H7 (cell line): ENCODE data around the gene ARF6. TPM values are rescaled to one million over a fixed set of nuclear protein-coding genes. Genes with fewer than 3 reads are reported as not detected.

Experiments used
- DNase-seq: peaks from one replicate; pipeline ENCODE4 v3.0.0; 2012
- H3K27me3 ChIP-seq: 2 replicates; pipeline ENCODE4 v1.6.0; 2011; ENCODE audit warnings: mild to moderate bottlenecking, low read length; ENCODE audit not compliant: control insufficient read depth, insufficient read depth
- H3K36me3 ChIP-seq: replicated peaks from 2 replicates; pipeline ENCODE4 v1.5.1; 2011; ENCODE audit warnings: low read length; ENCODE audit not compliant: control insufficient read depth, insufficient read depth
- H3K4me3 ChIP-seq: 2 replicates; pipeline ENCODE4 v1.5.1; 2011; ENCODE audit warnings: low read depth, mild to moderate bottlenecking, control low read depth, low read length, moderate library complexity; ENCODE audit not compliant: insufficient read depth
- total RNA-seq: library from RNA; depleted of rRNA; stranded (reverse); fragments of >200 nt; shearing (Covaris generic); gene quantifications from 2 replicates; pipeline ENCODE4 v1.2.3, GENCODE V29; 2014; rRNA removed

ARF6 gene
- 38.6 and 40.4 TPM in 2 replicates for total RNA-seq

DNA sequence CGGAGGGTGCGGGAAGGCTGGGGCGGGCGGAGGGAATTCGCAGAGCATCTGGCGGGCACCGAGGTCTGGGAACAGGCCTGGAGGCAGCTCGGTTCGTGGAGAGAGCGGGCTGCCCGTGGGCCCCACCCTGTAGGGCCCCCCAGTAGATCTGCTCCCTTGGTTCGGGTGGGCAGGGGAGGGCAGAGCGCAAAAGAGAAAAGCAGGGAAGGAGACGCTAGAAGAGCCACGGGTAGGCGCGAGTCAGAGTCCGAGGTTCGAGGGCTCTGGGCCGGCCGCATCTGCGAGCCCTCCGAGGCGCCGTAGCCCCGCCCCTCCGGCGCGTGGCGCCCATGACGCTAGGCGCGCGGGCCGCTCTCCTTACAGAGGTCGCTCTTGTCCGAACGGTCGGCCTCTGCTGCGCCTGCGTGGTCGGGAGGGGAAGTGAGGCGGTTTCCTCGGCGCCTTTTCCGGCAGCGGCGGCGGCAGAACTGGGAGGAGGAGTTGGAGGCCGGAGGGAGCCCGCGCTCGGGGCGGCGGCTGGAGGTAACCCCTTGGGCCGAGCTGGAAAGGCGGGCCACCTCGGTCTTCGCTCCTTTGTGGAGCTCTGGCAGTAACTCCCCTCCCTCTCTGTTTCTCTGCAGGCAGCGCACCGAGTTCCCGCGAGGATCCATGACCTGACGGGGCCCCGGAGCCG lies at the start of gene ARF6:
Gene ARF6 (plus strand): TSS at position 447 of the 673 bp plus-strand sequence. CDS start 655 bp downstream, outside the sequence.
- DNase-seq, result peak; percentile 97
- peak within 1 kb of the TSS; percentile 98 for H3K4me3 ChIP-seq
- peaks cover 6% of the 10 kb centered on the region for H3K36me3 ChIP-seq
- H3K27me3 ChIP-seq, result no peaks in the 10 kb centered on the region

DNA sequence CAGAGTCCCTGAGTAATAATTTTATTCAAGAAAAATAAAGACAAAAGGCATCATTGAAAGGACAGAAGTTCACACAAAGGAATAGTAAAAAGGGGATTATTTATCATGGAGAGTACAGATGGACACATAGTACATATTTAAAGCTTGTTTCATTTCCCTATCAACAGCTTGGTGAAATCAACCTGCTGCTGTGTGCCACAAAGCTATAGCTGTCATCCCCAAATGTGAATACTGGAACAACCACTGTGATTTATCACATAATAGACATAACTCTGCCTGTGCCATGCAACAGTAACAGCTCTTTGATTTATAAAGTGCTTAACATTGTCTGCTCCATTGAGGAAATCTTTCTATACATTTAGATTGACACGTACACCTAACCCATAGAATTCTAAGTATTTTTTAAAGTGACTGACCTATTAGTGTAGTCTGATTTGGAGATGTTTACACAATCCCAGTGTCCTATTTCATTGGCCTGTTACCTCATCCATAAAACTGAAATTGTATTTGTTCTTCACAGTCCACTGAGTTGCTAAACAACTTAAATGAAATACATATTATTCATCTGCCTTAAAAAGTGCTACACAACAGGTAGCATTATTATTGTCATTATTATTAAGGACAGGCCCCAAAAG lies 43.6 kb upstream of the ARF6 start:
- Histone ChIP-seq H3K4me3 (no peak overlapping the region), H3K27me3 (no peaks in the 10 kb centered on the region), H3K36me3 (peaks cover 10% of the 10 kb centered on the region)
- no peak for DNase-seq

DNA sequence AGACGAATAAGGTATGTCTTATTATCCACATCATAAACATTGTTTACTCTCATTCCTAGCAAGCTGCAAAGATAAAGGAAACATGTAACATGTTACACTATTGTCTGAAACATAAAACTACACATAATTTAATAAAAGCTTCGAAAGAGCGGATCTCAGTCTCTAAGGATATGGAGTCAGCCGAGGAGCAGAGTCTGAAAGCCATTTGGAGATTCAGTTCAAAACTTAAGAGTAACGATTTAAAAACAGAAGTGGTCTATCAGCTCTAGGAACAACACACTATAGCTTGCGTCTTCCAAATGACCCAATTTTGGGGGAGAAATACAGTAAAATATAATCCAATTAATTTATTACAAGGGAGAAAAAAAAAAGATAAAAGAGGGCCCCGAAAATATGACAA lies 41.1 kb upstream of the ARF6 start:
- Histone ChIP-seq H3K36me3 (peaks cover 4% of the 10 kb centered on the region), H3K4me3 (peak overlapping the region; percentile 99), H3K27me3 (no peaks in the 10 kb centered on the region)
- no peak for DNase-seq

DNA sequence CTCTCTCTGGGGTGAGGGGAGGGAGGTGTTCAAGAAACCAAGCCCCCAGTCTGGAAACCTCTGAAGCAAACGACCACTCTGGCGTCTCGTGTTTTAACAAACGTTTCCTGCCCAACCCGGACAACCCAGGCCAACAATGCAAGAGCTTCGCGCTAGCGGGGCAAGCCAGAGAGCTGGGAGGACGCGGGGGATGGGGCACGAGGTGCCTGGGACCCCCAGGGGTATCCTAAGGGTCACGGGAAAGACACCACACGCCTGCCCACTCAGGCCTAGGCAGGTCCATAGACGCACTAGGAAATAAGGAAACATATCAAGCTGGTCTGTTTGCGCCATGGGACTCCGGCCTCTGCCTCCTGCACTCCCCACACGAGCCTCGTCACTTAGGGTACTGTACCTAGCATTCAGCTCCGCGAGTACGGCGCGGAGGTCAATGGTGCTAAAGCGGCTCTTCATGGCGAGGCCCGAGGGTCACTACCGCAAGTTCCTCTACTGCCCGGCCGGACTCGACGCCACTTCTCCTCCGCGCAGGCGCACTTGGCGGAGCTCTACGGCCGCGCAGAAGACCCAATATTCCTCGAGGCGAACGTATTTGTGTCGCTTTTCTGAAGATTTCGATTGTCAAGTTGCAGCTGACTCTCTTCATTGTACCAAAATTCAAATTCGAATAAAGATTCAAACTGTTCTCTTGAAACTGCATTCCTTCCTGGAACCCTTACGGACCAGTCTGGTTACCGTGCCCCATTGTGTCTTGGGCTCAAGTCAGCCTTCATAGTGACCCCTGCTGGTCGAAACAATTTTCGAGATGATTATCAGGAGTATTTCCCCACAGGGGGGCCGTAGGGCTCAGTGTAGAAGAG lies 40.4 kb upstream of the ARF6 start, which contains the start of gene NEMF:
Gene NEMF (minus strand): TSS at position 488 of the 857 bp plus-strand sequence. CDS start 35 bp downstream, at position 453.
- Histone ChIP-seq H3K4me3 (peak within 1 kb of the TSS; percentile 99), H3K36me3 (peaks cover 4% of the 10 kb centered on the region), H3K27me3 (no peaks in the 10 kb centered on the region)
- DNase-seq, result peak; percentile 80

DNA sequence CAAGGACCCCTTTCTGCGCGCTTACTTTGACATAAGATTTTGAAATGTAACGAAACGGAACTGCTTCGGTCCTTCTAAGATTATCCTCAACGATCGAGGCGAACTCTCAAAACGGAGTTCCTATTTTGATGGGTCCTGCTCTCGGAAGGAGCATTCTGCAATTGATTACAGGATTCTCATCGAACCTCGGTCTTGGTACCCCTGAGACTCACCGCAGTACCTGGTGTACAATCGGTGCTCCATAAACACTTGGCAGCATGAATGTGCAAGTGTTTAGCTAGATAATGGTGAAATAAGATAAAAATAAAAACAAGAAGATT lies 39.8 kb upstream of the ARF6 start:
- Histone ChIP-seq H3K36me3 (peaks cover 4% of the 10 kb centered on the region), H3K27me3 (no peaks in the 10 kb centered on the region), H3K4me3 (peak overlapping the region; percentile 99)
- no peak for DNase-seq

DNA sequence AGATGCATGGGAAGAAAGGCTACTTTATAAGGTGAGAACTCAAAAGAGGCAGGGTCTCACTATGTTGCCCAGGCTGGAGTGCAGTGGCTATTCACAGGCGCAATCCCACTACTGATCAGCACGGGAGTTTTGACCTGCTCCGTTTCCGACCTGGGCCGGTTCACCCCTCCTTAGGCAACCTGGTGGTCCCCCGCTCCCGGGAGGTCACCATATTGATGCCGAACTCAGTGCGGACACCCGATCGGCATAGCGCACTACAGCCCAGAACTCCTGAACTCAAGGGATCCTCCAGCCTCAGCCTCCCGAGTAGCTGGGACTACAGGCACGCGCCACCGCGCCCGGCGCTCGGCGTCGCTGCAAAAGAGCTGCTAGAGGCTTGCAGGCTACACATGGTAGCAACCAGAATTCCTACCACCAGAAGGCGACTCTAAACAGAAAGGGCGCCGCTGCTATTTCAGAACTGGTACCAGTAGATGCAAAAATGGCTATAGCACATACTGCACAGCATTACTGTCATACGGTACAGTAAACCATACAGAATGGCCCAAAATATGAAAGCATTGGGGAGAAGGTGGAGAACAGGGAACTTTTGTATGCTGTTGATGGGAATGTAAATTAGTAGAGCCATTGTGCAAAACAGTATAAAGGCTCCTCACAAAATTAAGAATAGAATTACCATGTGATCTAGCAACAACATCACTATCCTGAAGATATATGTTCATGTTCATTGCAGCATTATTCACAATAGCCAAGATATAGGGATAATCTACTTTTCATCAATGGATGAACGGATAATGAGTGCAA lies 39.1 kb upstream of the ARF6 start:
- Histone ChIP-seq H3K27me3 (no peaks in the 10 kb centered on the region), H3K4me3 (peak overlapping the region; percentile 99; the same call in 1 of the 2 replicates), H3K36me3 (peaks cover 4% of the 10 kb centered on the region)
- peak; percentile 70 for DNase-seq

DNA sequence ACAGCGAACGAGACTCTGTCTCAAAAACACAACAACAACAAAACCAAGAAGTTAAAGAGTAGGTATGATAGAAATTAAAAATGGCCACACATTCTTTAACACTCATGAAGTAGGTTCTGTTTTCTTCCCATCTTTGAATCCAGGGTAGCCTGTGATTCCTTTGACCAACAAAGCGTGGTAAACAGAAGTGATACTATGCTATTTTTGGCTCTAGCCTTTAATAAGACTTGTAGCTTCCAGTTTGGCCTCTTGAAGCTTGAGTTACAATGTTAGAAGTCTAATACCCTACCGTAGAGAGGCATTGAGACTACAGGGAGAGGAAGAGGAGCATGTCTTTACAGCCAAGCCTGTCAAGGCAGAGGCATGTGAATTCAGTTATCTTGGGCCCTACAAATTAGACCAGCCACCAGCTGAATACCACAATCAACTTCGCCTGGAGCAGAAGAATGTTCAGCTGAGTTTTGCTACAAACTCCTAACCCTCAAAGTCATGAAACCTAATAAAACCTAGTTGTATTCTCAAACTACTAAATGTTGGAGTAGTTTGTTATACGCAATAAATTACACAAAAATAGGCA lies 35.4 kb upstream of the ARF6 start:
- H3K27me3 ChIP-seq, result no peaks in the 10 kb centered on the region
- H3K4me3 ChIP-seq, result no peak overlapping the region
- no peak for DNase-seq
- no peaks in the 10 kb centered on the region for H3K36me3 ChIP-seq

DNA sequence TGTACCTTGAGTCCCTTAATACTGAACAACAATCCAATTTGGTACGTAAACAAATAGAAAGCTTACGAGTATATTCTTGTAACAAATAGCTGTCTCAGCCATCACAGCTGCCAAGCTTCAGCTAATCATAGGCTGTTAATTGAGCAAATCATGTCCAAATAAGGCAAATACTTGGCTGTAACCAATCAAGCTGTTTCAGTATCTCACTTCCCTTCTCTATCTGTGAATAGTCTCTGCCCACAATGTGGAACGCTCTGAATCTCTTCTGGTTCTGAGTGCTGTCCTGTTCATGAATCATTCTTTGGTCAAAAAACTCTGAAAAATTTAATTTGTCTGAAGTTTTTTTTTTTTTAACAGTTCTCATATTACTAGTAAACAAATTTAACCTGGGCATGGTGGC lies 34.5 kb upstream of the ARF6 start:
- Histone ChIP-seq H3K4me3 (no peak overlapping the region), H3K27me3 (no peaks in the 10 kb centered on the region), H3K36me3 (no peaks in the 10 kb centered on the region)
- no peak for DNase-seq

DNA sequence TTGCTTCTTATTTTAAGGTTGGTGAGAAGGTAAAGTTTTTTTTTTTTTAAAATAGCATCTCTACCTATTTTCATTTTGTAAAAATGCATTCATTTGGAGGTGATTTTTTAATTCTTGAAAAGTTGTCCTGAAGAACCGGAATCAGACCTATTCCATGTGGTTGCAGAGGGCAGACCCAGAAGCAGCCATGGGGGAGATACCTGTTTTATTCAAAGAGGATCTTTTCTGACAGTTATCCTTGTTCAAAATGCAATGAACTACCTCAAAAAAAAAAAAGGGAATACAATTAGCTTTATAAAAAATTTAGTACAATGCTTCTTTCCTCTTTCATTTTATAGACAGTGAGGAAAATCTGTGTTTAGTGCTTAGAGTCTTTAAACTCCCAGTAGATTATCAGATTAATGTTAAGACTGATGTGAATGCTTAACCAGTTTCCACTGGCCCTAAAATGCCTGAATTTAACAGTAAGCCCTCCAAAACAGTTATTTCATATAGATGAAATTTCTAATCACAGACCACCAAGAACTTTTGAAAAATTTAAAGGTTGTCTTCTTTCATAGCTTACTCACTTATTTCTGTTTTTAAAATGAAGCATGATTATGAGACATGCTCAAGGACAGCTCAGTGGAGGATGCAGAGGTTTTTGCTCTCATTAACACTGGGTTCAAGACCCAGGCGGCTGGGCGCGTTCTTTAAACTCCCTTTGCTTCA lies 31.7 kb upstream of the ARF6 start:
- Histone ChIP-seq H3K4me3 (peak overlapping the region; percentile 64), H3K36me3 (no peaks in the 10 kb centered on the region), H3K27me3 (no peaks in the 10 kb centered on the region)
- DNase-seq, result no peak

DNA sequence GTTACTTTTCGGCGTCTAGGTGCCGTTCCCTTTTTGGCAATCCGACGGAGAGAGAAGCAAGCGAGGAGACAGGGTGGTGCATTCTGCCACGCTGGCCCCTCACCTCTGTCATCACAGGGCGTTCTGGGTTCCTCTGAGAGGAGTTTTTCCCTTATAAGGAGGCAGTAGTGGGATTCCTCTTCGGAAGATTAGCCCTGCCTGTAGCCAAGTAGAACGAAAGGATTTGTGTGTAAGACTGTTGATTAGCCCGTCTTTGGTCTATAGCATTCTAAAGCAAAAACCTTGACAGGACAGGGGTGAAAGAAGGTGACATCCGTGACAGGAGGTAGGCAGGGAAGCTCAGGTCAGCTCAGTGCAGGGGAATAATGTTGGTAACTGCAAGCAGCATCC lies 31.2 kb upstream of the ARF6 start:
- H3K36me3 ChIP-seq, result no peaks in the 10 kb centered on the region
- DNase-seq, result peak; percentile 42
- peak overlapping the region; percentile 64 for H3K4me3 ChIP-seq
- H3K27me3 ChIP-seq, result no peaks in the 10 kb centered on the region

DNA sequence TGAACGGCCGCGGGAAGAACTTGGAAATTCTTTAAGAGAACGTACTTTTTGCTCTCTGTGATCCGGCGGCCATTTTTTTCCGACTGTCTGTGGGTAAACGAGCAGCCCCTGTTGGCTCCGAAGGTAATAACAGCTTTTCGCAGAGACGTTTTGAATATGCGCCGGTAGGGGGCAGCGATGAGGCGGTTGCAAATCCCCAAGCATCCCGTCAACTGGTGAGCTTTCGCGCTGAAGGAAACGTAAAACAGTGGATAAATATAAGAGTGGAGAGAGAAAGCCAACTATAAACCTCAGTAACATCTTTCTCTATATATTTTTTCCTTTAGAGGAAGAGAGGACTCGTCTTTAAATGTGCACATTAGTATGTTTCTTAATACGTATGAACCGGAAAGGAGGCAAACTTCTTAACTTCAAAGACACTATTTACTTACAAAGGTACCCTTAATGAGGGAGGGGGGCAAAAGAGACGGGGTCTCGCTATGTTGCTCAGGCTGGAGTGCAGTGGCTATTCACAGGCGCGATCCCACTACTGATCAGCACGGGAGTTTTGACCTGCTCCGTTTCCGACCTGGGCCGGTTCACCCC lies 30.7 kb upstream of the ARF6 start:
- Histone ChIP-seq H3K36me3 (no peaks in the 10 kb centered on the region), H3K27me3 (no peaks in the 10 kb centered on the region), H3K4me3 (peak overlapping the region; percentile 64)
- DNase-seq, result peak; percentile 59

DNA sequence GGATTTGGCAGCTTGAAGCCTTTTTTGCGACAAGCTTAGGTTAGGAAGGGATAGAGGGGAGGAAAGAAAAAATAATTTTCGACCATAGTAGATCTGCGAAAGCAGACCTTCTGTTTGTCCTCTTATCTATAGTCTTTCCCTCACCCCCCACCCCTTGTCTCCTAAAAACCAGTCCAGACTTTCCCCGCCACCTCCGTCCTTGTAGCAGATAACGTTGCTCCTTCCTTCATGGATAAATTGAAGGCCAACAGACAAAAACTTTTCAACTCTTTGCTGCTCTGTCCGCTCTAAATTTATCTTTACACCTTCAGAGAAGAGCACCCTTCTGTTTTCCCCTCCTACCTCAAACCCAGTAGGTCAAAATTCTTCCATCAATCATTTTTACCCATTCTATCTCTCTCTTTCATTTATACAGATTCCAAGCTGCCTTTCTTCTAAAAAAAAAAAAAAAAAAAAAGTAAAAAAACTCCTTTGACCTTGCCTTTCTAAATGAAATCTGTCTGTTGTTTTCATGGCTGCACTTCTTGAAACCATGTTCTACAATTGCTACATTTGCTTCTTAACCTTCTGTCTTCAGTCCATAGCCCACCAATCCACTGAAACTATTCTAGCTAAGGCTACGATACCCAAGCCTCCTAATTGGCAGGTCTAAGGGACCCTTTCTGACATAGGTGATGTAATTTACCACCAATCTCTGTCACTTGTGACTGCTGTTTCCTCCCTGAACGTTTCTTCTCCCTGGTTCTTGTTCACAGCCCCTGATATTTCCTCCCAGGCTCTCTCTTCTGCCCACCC lies 29.2 kb upstream of the ARF6 start:
- Histone ChIP-seq H3K4me3 (peak overlapping the region; percentile 51), H3K27me3 (no peaks in the 10 kb centered on the region), H3K36me3 (no peaks in the 10 kb centered on the region)
- DNase-seq, result no peak
